DMS53 treated with DMSO at 0.1 percent for 48 hours (cell line): ENCODE measurements around the gene SMARCB1.
A peak's percentile ranks its signal among the peaks of the same experiment; 100 is the strongest.

Experiments
- DNase-seq: peaks from one replicate; lab custom pipeline; 2025; ENCODE audit not compliant: unreplicated experiment; lab: John Stamatoyannopoulos, UW

The SMARCB1 gene

GRCh38 chr22:23786752-23787599 is at the start of gene SMARCB1:
TSS of gene SMARCB1 (plus strand) at chr22:23786966. CDS start at chr22:23787170, 204 bp downstream.
- DNase-seq = no peak

- no peak for DNase-seq
Measured at GRCh38 chr22:23737696-23738095, 49.1 kb upstream of the SMARCB1 start.

- DNase-seq = no peak
Measured at GRCh38 chr22:23742505-23743264, 44.1 kb upstream of the SMARCB1 start.

- DNase-seq = no peak
Measured at GRCh38 chr22:23743303-23743705, 43.5 kb upstream of the SMARCB1 start.

GRCh38 chr22:23744001-23744400 is 42.8 kb upstream of the SMARCB1 start:
- no peak for DNase-seq

GRCh38 chr22:23744485-23744884 is 42.3 kb upstream of the SMARCB1 start:
- DNase-seq = no peak

GRCh38 chr22:23745791-23746190 is 41.0 kb upstream of the SMARCB1 start:
- DNase-seq = no peak

- no peak for DNase-seq
Measured at GRCh38 chr22:23749841-23750301, 36.9 kb upstream of the SMARCB1 start.

GRCh38 chr22:23750367-23750713 is 36.4 kb upstream of the SMARCB1 start:
- DNase-seq = no peak

GRCh38 chr22:23750714-23751440 is 35.9 kb upstream of the SMARCB1 start, which contains the start of gene ZNF70:
TSS of gene ZNF70 (minus strand) at chr22:23751112. CDS start at chr22:23745140, 5,972 bp downstream.
- peak; percentile 15 for DNase-seq

GRCh38 chr22:23751441-23751996 is 35.2 kb upstream of the SMARCB1 start:
- DNase-seq = no peak

GRCh38 chr22:23752090-23752691 is 34.6 kb upstream of the SMARCB1 start:
- DNase-seq = no peak

GRCh38 chr22:23752750-23753149 is 34.0 kb upstream of the SMARCB1 start:
- no peak for DNase-seq

- DNase-seq = no peak
Measured at GRCh38 chr22:23753385-23753784, 33.4 kb upstream of the SMARCB1 start.

GRCh38 chr22:23754220-23754919 is 32.4 kb upstream of the SMARCB1 start, which contains the start of gene VPREB3:
TSS of gene VPREB3 (minus strand) at chr22:23754425. CDS start at chr22:23754363, 62 bp downstream.
- no peak for DNase-seq

- DNase-seq = no peak
Measured at GRCh38 chr22:23754980-23755636, 31.7 kb upstream of the SMARCB1 start.

GRCh38 chr22:23755711-23756110 is 31.1 kb upstream of the SMARCB1 start:
- DNase-seq = no peak

GRCh38 chr22:23756891-23757290 is 29.9 kb upstream of the SMARCB1 start:
- no peak for DNase-seq

GRCh38 chr22:23759566-23759965 is 27.2 kb upstream of the SMARCB1 start:
- no peak for DNase-seq
